SU-DHL-6 (cell line): ENCODE data around the gene SRRM1.

Experiments used
- EZH2phosphoT487 ChIP-seq: fragments of 200-600 bp; sonication (generic), shearing (Covaris generic); conservative IDR thresholded peaks from 2 replicates; pipeline ENCODE4 v1.6.1; 2018; ENCODE audit warnings: mild to moderate bottlenecking, antibody characterized with exemption, low read length, moderate library complexity, mixed read lengths
- TF ChIP-seq, protein P1 (sequence below): fragments of 200-600 bp; sonication (generic); IDR thresholded peaks from one replicate; pipeline ENCODE4 v1.5.1; 2017; ENCODE audit warnings: antibody characterized with exemption, mild to moderate bottlenecking, low read length, moderate library complexity; ENCODE audit not compliant: insufficient read depth, poor library complexity, severe bottlenecking

DNA sequence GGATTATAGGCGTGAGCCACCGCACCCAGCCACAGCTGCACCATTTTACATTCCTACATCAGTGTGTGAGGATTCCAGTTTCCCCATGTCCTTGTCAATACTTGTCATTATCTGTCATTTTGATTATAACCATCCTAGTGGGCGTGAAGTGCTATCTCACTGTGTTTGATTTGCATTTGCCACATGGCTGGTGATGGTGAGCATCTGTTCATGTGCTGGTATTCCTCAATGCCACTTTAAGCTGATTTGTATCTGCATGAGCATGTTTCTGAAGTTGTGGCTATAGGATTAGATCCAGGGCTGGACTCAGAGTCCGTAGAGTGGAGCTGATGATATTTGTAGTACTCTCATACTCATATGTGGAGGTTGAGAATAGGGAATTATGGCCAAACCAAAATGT is 36.6 kb downstream of the SRRM1 start:
- TF ChIP-seq, protein P1, sequence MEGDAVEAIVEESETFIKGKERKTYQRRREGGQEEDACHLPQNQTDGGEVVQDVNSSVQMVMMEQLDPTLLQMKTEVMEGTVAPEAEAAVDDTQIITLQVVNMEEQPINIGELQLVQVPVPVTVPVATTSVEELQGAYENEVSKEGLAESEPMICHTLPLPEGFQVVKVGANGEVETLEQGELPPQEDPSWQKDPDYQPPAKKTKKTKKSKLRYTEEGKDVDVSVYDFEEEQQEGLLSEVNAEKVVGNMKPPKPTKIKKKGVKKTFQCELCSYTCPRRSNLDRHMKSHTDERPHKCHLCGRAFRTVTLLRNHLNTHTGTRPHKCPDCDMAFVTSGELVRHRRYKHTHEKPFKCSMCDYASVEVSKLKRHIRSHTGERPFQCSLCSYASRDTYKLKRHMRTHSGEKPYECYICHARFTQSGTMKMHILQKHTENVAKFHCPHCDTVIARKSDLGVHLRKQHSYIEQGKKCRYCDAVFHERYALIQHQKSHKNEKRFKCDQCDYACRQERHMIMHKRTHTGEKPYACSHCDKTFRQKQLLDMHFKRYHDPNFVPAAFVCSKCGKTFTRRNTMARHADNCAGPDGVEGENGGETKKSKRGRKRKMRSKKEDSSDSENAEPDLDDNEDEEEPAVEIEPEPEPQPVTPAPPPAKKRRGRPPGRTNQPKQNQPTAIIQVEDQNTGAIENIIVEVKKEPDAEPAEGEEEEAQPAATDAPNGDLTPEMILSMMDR: no peak
- no peak for TF ChIP-seq EZH2phosphoT487
